Karpas-422 (cell line): ENCODE results near the gene OR6K3. TPM values are rescaled to one million over a fixed set of nuclear protein-coding genes. Genes with fewer than 3 reads are reported as not detected.

ENCODE experiments used
- DNase-seq: peaks from one replicate; pipeline ENCODE4 v3.0.0-alpha.2; 2015
- H2AFZ ChIP-seq: fragments of 200-600 bp; sonication (generic); 2 replicates; pipeline ENCODE4 v1.6.1; 2014; ENCODE audit warnings: antibody characterized with exemption, low read length, mixed read lengths
- H3K27ac ChIP-seq: fragments of 200-600 bp; sonication (generic); 2 replicates; pipeline ENCODE4 v1.5.1; 2014; ENCODE audit warnings: mild to moderate bottlenecking, low read length, moderate library complexity
- H3K27me3 ChIP-seq: fragments of 200-600 bp; sonication (generic); 2 replicates; pipeline ENCODE4 v1.6.1; 2014; ENCODE audit warnings: low read length, mixed read lengths
- H3K36me3 ChIP-seq: fragments of 200-600 bp; sonication (generic); 2 replicates; pipeline ENCODE4 v1.6.1; 2014; ENCODE audit warnings: low read length, mixed read lengths; ENCODE audit not compliant: insufficient read depth
- H3K4me1 ChIP-seq: fragments of 200-600 bp; sonication (generic); 2 replicates; pipeline ENCODE4 v1.6.1; 2014; ENCODE audit warnings: mild to moderate bottlenecking, low read length, mixed read lengths
- H3K4me2 ChIP-seq: fragments of 200-600 bp; sonication (generic); 2 replicates; pipeline ENCODE4 v1.6.1; 2014; ENCODE audit warnings: low read length, low read depth, mild to moderate bottlenecking; ENCODE audit not compliant: poor library complexity, severe bottlenecking
- H3K4me3 ChIP-seq: fragments of 200-600 bp; sonication (generic); 2 replicates; pipeline ENCODE4 v1.5.1; 2014; ENCODE audit warnings: mild to moderate bottlenecking, antibody characterized with exemption, low read length, mixed read lengths
- H3K79me2 ChIP-seq: fragments of 200-600 bp; sonication (generic); 2 replicates; pipeline ENCODE4 v1.6.1; 2014; ENCODE audit warnings: mild to moderate bottlenecking, low read length, mixed read lengths
- H3K9ac ChIP-seq: fragments of 200-600 bp; sonication (generic); 2 replicates; pipeline ENCODE4 v1.6.0; 2014; ENCODE audit warnings: low read length
- H3K9me2 ChIP-seq: fragments of 200-600 bp; sonication (generic), shearing (Covaris generic); replicated peaks from 2 replicates; pipeline ENCODE4 v1.6.0; 2014; ENCODE audit warnings: mild to moderate bottlenecking, low read length, moderate library complexity; ENCODE audit not compliant: insufficient read depth
- H3K9me3 ChIP-seq: fragments of 300-700, 200-600 bp; sonication (generic); 2 replicates; pipeline ENCODE4 v1.6.1; 2014; ENCODE audit warnings: low read length, mixed read lengths
- H4K20me1 ChIP-seq: fragments of 200-600 bp; sonication (generic); 2 replicates; pipeline ENCODE4 v1.6.1; 2014; ENCODE audit warnings: mild to moderate bottlenecking, antibody characterized with exemption, low read length, low read depth; ENCODE audit not compliant: insufficient read depth
- total RNA-seq: library from RNA; depleted of rRNA; stranded (reverse); fragments of >200 nt; shearing (Covaris generic); gene quantifications from 2 replicates; pipeline ENCODE4 v1.2.3, GENCODE V29; 2014; ENCODE audit warnings: low replicate concordance

OR6K3 gene
- total RNA-seq, 1 experiment from 2014 or later: not detected

- Histone ChIP-seq H3K27me3 (no peaks in the 10 kb centered on the region), H3K9me2 (no peaks in the 10 kb centered on the region), H3K9ac (no peak overlapping the region), H3K36me3 (no peaks in the 10 kb centered on the region), H3K4me2 (no peak overlapping the region), H3K4me3 (no peak overlapping the region), H3K9me3 (no peaks in the 10 kb centered on the region), H2AFZ (no peak overlapping the region), H3K79me2 (no peaks in the 10 kb centered on the region), H3K27ac (no peak overlapping the region), H3K4me1 (no peaks in the 10 kb centered on the region), H4K20me1 (no peaks in the 10 kb centered on the region)
- DNase-seq: no peak
Observed at GRCh38 chr1:158724442-158724841, 3.9 kb upstream of the OR6K3 start.

GRCh38 chr1:158719664-158720063 is 856 bp downstream of the OR6K3 start:
- no peaks in the 10 kb centered on the region for H3K9me3 ChIP-seq
- no peaks in the 10 kb centered on the region for H3K9me2 ChIP-seq
- no peak for DNase-seq
- H3K9ac ChIP-seq: no peak overlapping the region
- H3K4me2 ChIP-seq: no peak overlapping the region
- H3K79me2 ChIP-seq: no peaks in the 10 kb centered on the region
- H4K20me1 ChIP-seq: no peaks in the 10 kb centered on the region
- H3K27ac ChIP-seq: no peak overlapping the region
- H2AFZ ChIP-seq: no peak overlapping the region
- H3K4me1 ChIP-seq: no peaks in the 10 kb centered on the region
- no peaks in the 10 kb centered on the region for H3K36me3 ChIP-seq
- H3K4me3 ChIP-seq: no peak overlapping the region
- no peaks in the 10 kb centered on the region for H3K27me3 ChIP-seq

- no peaks in the 10 kb centered on the region for H3K27me3 ChIP-seq
Observed at GRCh38 chr1:158717344-158717743, 3.2 kb downstream of the OR6K3 start.

GRCh38 chr1:158716335-158716734 is 4.2 kb downstream of the OR6K3 start:
- Histone ChIP-seq H3K27me3 (no peaks in the 10 kb centered on the region), H3K36me3 (no peaks in the 10 kb centered on the region), H3K79me2 (no peaks in the 10 kb centered on the region)

More at GRCh38 chr1:158717344-158717743, 3.2 kb downstream of the OR6K3 start:
- Histone ChIP-seq H2AFZ (no peak overlapping the region), H3K27ac (no peak overlapping the region), H3K9me2 (no peaks in the 10 kb centered on the region), H3K4me3 (no peak overlapping the region), H3K4me2 (no peak overlapping the region), H3K36me3 (no peaks in the 10 kb centered on the region), H3K9ac (no peak overlapping the region), H3K4me1 (no peaks in the 10 kb centered on the region), H4K20me1 (no peaks in the 10 kb centered on the region), H3K79me2 (no peaks in the 10 kb centered on the region), H3K9me3 (no peaks in the 10 kb centered on the region)
- no peak for DNase-seq

GRCh38 chr1:158714754-158715153 is 5.8 kb downstream of the OR6K3 start:
- H3K36me3 ChIP-seq: no peaks in the 10 kb centered on the region
- no peaks in the 10 kb centered on the region for H4K20me1 ChIP-seq
- H3K27ac ChIP-seq: no peak overlapping the region
- DNase-seq: no peak
- H3K27me3 ChIP-seq: no peaks in the 10 kb centered on the region
- H2AFZ ChIP-seq: no peak overlapping the region
- H3K79me2 ChIP-seq: no peaks in the 10 kb centered on the region
- H3K4me3 ChIP-seq: no peak overlapping the region
- no peaks in the 10 kb centered on the region for H3K9me3 ChIP-seq
- H3K4me2 ChIP-seq: no peak overlapping the region
- H3K4me1 ChIP-seq: no peaks in the 10 kb centered on the region
- H3K9ac ChIP-seq: no peak overlapping the region
- no peaks in the 10 kb centered on the region for H3K9me2 ChIP-seq

More at GRCh38 chr1:158716335-158716734, 4.2 kb downstream of the OR6K3 start:
- H4K20me1 ChIP-seq: no peaks in the 10 kb centered on the region
- no peak overlapping the region for H3K4me3 ChIP-seq
- no peaks in the 10 kb centered on the region for H3K9me3 ChIP-seq
- H3K9me2 ChIP-seq: no peaks in the 10 kb centered on the region
- no peak overlapping the region for H3K4me2 ChIP-seq
- no peak for DNase-seq
- H3K9ac ChIP-seq: no peak overlapping the region
- no peaks in the 10 kb centered on the region for H3K4me1 ChIP-seq
- no peak overlapping the region for H2AFZ ChIP-seq
- no peak overlapping the region for H3K27ac ChIP-seq

GRCh38 chr1:158711098-158711497 is 9.4 kb downstream of the OR6K3 start:
- no peak for DNase-seq
- Histone ChIP-seq H3K9ac (no peak overlapping the region), H3K4me2 (no peak overlapping the region), H3K79me2 (no peaks in the 10 kb centered on the region), H4K20me1 (no peaks in the 10 kb centered on the region), H3K27ac (no peak overlapping the region), H3K4me3 (no peak overlapping the region), H3K27me3 (no peaks in the 10 kb centered on the region), H3K4me1 (no peaks in the 10 kb centered on the region), H3K36me3 (no peaks in the 10 kb centered on the region), H3K9me3 (no peaks in the 10 kb centered on the region), H3K9me2 (no peaks in the 10 kb centered on the region), H2AFZ (no peak overlapping the region)

GRCh38 chr1:158706096-158706495 is 14.4 kb downstream of the OR6K3 start:
- Histone ChIP-seq H3K9me2 (no peaks in the 10 kb centered on the region), H3K9me3 (no peaks in the 10 kb centered on the region), H4K20me1 (no peaks in the 10 kb centered on the region), H3K27me3 (no peaks in the 10 kb centered on the region), H3K9ac (no peak overlapping the region), H3K4me1 (no peaks in the 10 kb centered on the region), H3K36me3 (no peaks in the 10 kb centered on the region), H3K4me2 (no peak overlapping the region), H3K4me3 (no peak overlapping the region), H3K27ac (no peak overlapping the region), H2AFZ (no peak overlapping the region), H3K79me2 (no peaks in the 10 kb centered on the region)
- DNase-seq: no peak

GRCh38 chr1:158700552-158700951 is 20.0 kb downstream of the OR6K3 start, which contains the start of gene OR6K2:
TSS of gene OR6K2 (minus strand) at chr1:158700652. CDS start at chr1:158700652, 0 bp downstream.
- H2AFZ ChIP-seq: no peak within 1 kb of the TSS
- H4K20me1 ChIP-seq: no peaks in the 10 kb centered on the region
- no peaks in the 10 kb centered on the region for H3K9me2 ChIP-seq
- H3K9ac ChIP-seq: no peak within 1 kb of the TSS
- no peak for DNase-seq
- no peak within 1 kb of the TSS for H3K4me2 ChIP-seq
- H3K4me3 ChIP-seq: no peak within 1 kb of the TSS
- no peaks in the 10 kb centered on the region for H3K4me1 ChIP-seq
- H3K36me3 ChIP-seq: no peaks in the 10 kb centered on the region
- no peak within 1 kb of the TSS for H3K27ac ChIP-seq
- no peaks in the 10 kb centered on the region for H3K27me3 ChIP-seq
- no peaks in the 10 kb centered on the region for H3K9me3 ChIP-seq
- no peaks in the 10 kb centered on the region for H3K79me2 ChIP-seq

- Histone ChIP-seq H3K4me2 (no peak overlapping the region), H3K79me2 (no peaks in the 10 kb centered on the region), H2AFZ (no peak overlapping the region), H4K20me1 (no peaks in the 10 kb centered on the region), H3K9me3 (no peaks in the 10 kb centered on the region), H3K27me3 (no peaks in the 10 kb centered on the region), H3K27ac (no peak overlapping the region), H3K4me1 (no peaks in the 10 kb centered on the region), H3K9ac (no peak overlapping the region), H3K4me3 (no peak overlapping the region), H3K36me3 (no peaks in the 10 kb centered on the region), H3K9me2 (no peaks in the 10 kb centered on the region)
- DNase-seq: no peak
Observed at GRCh38 chr1:158694596-158694995, 25.9 kb downstream of the OR6K3 start.
